ENCODE measurements around the gene ANKRD13B.

GRCh38 chr17:29571883-29572681, 20.9 kb upstream of the ANKRD13B start:
- no peak for TF ChIP-seq CTCF (IDR thresholded peaks at IDR 0.05)
- TF ChIP-seq EP300 (IDR thresholded peaks at IDR 0.05) = no peak

Measured in tibial nerve (tissue), 4 donors.